Measurements from ENCODE around the gene KIF23. TPM values are rescaled to one million over a fixed set of nuclear protein-coding genes. Genes with fewer than 3 reads are reported as not detected.
A peak's percentile ranks its signal among the peaks of the same experiment; 100 is the strongest.

The KIF23 gene
- total RNA-seq, 1 experiment from 2014 or later: 87.8 TPM

- TF ChIP-seq, protein P1, sequence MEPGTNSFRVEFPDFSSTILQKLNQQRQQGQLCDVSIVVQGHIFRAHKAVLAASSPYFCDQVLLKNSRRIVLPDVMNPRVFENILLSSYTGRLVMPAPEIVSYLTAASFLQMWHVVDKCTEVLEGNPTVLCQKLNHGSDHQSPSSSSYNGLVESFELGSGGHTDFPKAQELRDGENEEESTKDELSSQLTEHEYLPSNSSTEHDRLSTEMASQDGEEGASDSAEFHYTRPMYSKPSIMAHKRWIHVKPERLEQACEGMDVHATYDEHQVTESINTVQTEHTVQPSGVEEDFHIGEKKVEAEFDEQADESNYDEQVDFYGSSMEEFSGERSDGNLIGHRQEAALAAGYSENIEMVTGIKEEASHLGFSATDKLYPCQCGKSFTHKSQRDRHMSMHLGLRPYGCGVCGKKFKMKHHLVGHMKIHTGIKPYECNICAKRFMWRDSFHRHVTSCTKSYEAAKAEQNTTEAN (CRISPR knock-in tag; IDR thresholded peaks at IDR 0.05): no peak
- TF ChIP-seq, protein P2, sequence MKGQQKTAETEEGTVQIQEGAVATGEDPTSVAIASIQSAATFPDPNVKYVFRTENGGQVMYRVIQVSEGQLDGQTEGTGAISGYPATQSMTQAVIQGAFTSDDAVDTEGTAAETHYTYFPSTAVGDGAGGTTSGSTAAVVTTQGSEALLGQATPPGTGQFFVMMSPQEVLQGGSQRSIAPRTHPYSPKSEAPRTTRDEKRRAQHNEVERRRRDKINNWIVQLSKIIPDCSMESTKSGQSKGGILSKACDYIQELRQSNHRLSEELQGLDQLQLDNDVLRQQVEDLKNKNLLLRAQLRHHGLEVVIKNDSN (CRISPR knock-in tag; IDR thresholded peaks at IDR 0.05): no peak
- TF ChIP-seq NFE2L1 (CRISPR knock-in tag; IDR thresholded peaks at IDR 0.05) (no peak), ZNF512 (CRISPR knock-in tag; IDR thresholded peaks at IDR 0.05; ENCODE audit: borderline replicate concordance) (no peak)
These were observed 15.7 kb upstream of the KIF23 start (continued) for GRCh38 chr15:69398491-69398891.

DNA sequence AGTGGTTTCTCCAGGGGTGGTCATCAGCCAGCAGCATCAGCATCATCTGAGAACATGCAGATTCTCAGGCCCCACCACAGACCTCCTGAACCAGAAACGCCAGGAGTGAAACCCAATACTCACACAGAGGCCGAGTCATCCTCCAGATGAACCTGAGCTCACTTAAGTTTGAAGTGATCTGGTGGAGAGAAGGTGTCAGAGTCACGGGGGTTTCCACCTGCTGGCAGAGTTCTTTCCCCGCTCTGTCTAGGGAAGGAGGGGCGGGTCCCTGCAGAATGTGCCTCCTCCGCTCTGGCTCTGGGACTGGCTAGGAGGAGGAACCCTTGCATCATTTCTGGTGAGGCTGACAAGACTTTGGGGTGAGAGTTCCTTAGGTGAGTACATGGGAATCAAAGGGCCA lies 13.3 kb upstream of the KIF23 start:
- no peak overlapping the region for H3K27ac Mint-ChIP-seq
- H3K9me3 Mint-ChIP-seq: no peaks in the 10 kb centered on the region
- H3K27me3 Mint-ChIP-seq (ENCODE audit: low read depth): no peaks in the 10 kb centered on the region
- no peak for DNase-seq (ENCODE audit: low spot score)
- POLR2A ChIA-PET: no interaction called here
- H3K4me1 Mint-ChIP-seq: no peaks in the 10 kb centered on the region
- ATAC-seq: peak; percentile 86
- no peaks in the 10 kb centered on the region for H3K36me3 Mint-ChIP-seq
- no peak overlapping the region for H3K4me3 Mint-ChIP-seq
- CTCF ChIA-PET: no interaction called here
- TF ChIP-seq CTCF (IDR thresholded peaks at IDR 0.05) (no peak), ZNF219 (CRISPR knock-in tag; IDR thresholded peaks at IDR 0.05; ENCODE audit: borderline replicate concordance) (no peak), ZSCAN18 (CRISPR knock-in tag; IDR thresholded peaks at IDR 0.05) (no peak), AFF4 (CRISPR knock-in tag; IDR thresholded peaks at IDR 0.05; ENCODE audit: borderline replicate concordance) (no peak), GRHL2 (CRISPR knock-in tag; IDR thresholded peaks at IDR 0.05; ENCODE audit: insufficient replicate concordance, severe bottlenecking) (no peak), ATF1 (CRISPR knock-in tag; IDR thresholded peaks at IDR 0.05) (no peak), TEAD1 (CRISPR knock-in tag; IDR thresholded peaks at IDR 0.05) (no peak), STAT6 (CRISPR knock-in tag; conservative IDR thresholded peaks at IDR 0.05; ENCODE audit: low read depth) (no peak), ESRRA (CRISPR knock-in tag; IDR thresholded peaks at IDR 0.05; ENCODE audit: borderline replicate concordance) (no peak), NFYB (CRISPR knock-in tag; conservative IDR thresholded peaks at IDR 0.05; ENCODE audit: low read depth) (no peak), ZNF671 (CRISPR knock-in tag; IDR thresholded peaks at IDR 0.05) (no peak), MLX (CRISPR knock-in tag; IDR thresholded peaks at IDR 0.05) (no peak), ZNF317 (CRISPR knock-in tag; IDR thresholded peaks at IDR 0.05; ENCODE audit: borderline replicate concordance, low read depth) (no peak), ATF2 (CRISPR knock-in tag; IDR thresholded peaks at IDR 0.05; ENCODE audit: borderline replicate concordance, low read depth) (no peak)
